Transverse colon (tissue), 4 donors: ENCODE data around the gene FIS1.

Source experiments
- POLR2AphosphoS5 ChIP-seq, 3 donors: sonication (generic); formaldehyde crosslinking; IDR thresholded peaks; one replicate each; pipeline ENCODE4 v1.6.1; 2016; ENCODE audit warnings: antibody characterized with exemption in 3 of 3
- TF ChIP-seq, protein P1 (sequence below), 5 experiments: fragments of 200-600 bp in 3 of 5; fragments of 450-650 bp in 2 of 5; sonication (generic) in 3 of 5; IDR thresholded peaks; 1 replicate in 2 of 5; 2 replicates in 3 of 5; pipeline ENCODE4 v1.5.1; 2016 to 2017; ENCODE audit warnings: antibody characterized with exemption in 5 of 5, inconsistent platforms in 3 of 5, mild to moderate bottlenecking in 2 of 5, moderate library complexity in 1 of 5

DNA sequence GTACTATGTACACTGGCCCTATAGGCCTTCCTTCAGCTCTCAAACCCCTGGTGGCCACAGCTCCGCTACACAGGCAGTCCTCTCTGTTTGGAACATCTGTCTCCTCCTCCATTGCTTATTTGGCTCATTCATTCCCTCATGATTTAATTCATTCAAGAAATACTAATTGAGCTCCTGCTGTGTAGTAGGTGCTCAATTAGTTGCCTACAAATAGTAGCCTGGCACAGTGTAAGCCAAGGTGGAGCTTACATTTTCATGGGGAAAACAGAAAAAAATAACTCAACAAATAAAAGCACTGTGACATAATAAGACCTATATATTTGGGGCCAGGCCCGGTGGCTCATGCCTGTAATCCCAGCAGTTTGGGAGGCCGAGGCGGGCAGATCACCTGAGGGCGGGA lies 3.4 kb upstream of the FIS1 start:
- TF ChIP-seq, protein P1, sequence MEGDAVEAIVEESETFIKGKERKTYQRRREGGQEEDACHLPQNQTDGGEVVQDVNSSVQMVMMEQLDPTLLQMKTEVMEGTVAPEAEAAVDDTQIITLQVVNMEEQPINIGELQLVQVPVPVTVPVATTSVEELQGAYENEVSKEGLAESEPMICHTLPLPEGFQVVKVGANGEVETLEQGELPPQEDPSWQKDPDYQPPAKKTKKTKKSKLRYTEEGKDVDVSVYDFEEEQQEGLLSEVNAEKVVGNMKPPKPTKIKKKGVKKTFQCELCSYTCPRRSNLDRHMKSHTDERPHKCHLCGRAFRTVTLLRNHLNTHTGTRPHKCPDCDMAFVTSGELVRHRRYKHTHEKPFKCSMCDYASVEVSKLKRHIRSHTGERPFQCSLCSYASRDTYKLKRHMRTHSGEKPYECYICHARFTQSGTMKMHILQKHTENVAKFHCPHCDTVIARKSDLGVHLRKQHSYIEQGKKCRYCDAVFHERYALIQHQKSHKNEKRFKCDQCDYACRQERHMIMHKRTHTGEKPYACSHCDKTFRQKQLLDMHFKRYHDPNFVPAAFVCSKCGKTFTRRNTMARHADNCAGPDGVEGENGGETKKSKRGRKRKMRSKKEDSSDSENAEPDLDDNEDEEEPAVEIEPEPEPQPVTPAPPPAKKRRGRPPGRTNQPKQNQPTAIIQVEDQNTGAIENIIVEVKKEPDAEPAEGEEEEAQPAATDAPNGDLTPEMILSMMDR (IDR thresholded peaks at IDR 0.05), result no peak
- no peak for TF ChIP-seq POLR2AphosphoS5 (IDR thresholded peaks at IDR 0.05)
